GM12878 (cell line): ENCODE measurements around the gene PLPP2. TPM values are rescaled to one million over a fixed set of nuclear protein-coding genes. Genes with fewer than 3 reads are reported as not detected.

Source experiments
- ATAC-seq: fragments of 200-7000 bp; cut with Tn5 transposase; 3 replicates; pipeline ENCODE4 v1.9.1; 2020; ENCODE audit warnings: mild to moderate bottlenecking, moderate library complexity
- BruUV-seq: library from RNA; stranded (reverse); fragments of 400-500 nt; replicated peaks from 2 replicates; lab custom pipeline; 2021; lab: Mats Ljungman, UMichigan
- CTCF ChIA-PET: fragments of 300-600 bp; sonication (Branson Sonifier 250); formaldehyde crosslinking; extraction: SDS; loops from one replicate; lab custom pipeline; 2021; ENCODE audit warnings: inconsistent platforms; lab: Yijun Ruan, JAX
- POLR2A ChIA-PET: fragments of 350-600 bp; formaldehyde crosslinking; extraction: SDS; loops from one replicate; lab custom pipeline; 2021; ENCODE audit warnings: inconsistent platforms; lab: Charles Lee
- RAD21 ChIA-PET: fragments of 300-600 bp; sonication (Branson Sonifier 250); formaldehyde crosslinking; loops from one replicate; lab custom pipeline; 2023; ENCODE audit warnings: antibody characterized with exemption; ENCODE audit not compliant: unreplicated experiment; lab: Charles Lee
- SMC1A ChIA-PET: fragments of 300-600 bp; sonication (Branson Sonifier 250); formaldehyde crosslinking; loops from one replicate; lab custom pipeline; 2023; ENCODE audit not compliant: unreplicated experiment, uncharacterized antibody; lab: Charles Lee
- DNase-seq: peaks from one replicate; pipeline ENCODE4 v3.0.0-alpha.2; 2011; ENCODE audit warnings: low read depth, low spot score
- FAIRE-seq: peaks from 3 replicates; lab custom pipeline; 2011; peaks lifted over from hg19 to GRCh38; lab: Jason Lieb, UNC
- H2AFZ ChIP-seq: 2 replicates; pipeline ENCODE4 v1.6.0; 2011; ENCODE audit warnings: low read depth, low read length, control low read depth; ENCODE audit not compliant: control insufficient read depth
- H3K27ac ChIP-seq: 2 replicates; pipeline ENCODE4 v1.5.1; 2011; ENCODE audit warnings: control low read depth; ENCODE audit not compliant: control insufficient read depth, insufficient read depth
- H3K27me3 ChIP-seq, 2 experiments: replicated peaks in 1 of 2; 2 replicates each; pipeline versions ENCODE4 v1.6.0 to v1.6.1; 2011; ENCODE audit warnings: low read length in 1 of 2; ENCODE audit not compliant: control insufficient read depth in 2 of 2, insufficient read depth in 2 of 2
- H3K36me3 ChIP-seq, 2 experiments: 2 replicates each; pipeline ENCODE4 v1.5.1; 2011; ENCODE audit warnings: low read length in 1 of 2; ENCODE audit not compliant: control insufficient read depth in 2 of 2, insufficient read depth in 2 of 2
- H3K4me1 ChIP-seq: 2 replicates; pipeline ENCODE4 v1.6.1; 2011; ENCODE audit warnings: mild to moderate bottlenecking, low read length, moderate library complexity, mixed read lengths; ENCODE audit not compliant: control insufficient read depth, insufficient read depth
- H3K4me2 ChIP-seq: 2 replicates; pipeline ENCODE4 v1.6.0; 2011; ENCODE audit warnings: control low read depth; ENCODE audit not compliant: control insufficient read depth, insufficient read depth
- H3K4me3 ChIP-seq: fragments of 200-600 bp; sonication (generic); 2 replicates; pipeline ENCODE4 v1.5.1; 2016
- H3K79me2 ChIP-seq: 2 replicates; pipeline ENCODE4 v1.6.0; 2011; ENCODE audit warnings: low read length; ENCODE audit not compliant: control insufficient read depth, insufficient read depth
- H3K9ac ChIP-seq: 2 replicates; pipeline ENCODE4 v1.8.0; 2011; ENCODE audit warnings: low read length, control low read depth, mixed read lengths; ENCODE audit not compliant: control insufficient read depth, insufficient read depth
- H3K9me3 ChIP-seq: replicated peaks from 3 replicates; pipeline ENCODE4 v1.5.1; 2011; ENCODE audit warnings: mild to moderate bottlenecking, low read length; ENCODE audit not compliant: control insufficient read depth, insufficient read depth
- H4K20me1 ChIP-seq: 2 replicates; pipeline ENCODE4 v1.6.0; 2011; ENCODE audit not compliant: control insufficient read depth, insufficient read depth
- CBFB ChIP-seq: IDR thresholded peaks from 2 replicates; pipeline ENCODE4 v1.6.1; 2016; ENCODE audit warnings: antibody characterized with exemption, low read depth
- HDAC2 ChIP-seq: fragments of 200-600 bp; sonication (generic); IDR thresholded peaks from 2 replicates; pipeline ENCODE4 v1.6.1; 2017
- IRF4 ChIP-seq: IDR thresholded peaks from 2 replicates; pipeline ENCODE4 v1.6.1; 2011; ENCODE audit warnings: low read depth, low read length
- NR2C2 ChIP-seq: IDR thresholded peaks from 2 replicates; pipeline ENCODE4 v1.6.1; 2011; ENCODE audit warnings: borderline replicate concordance, low read depth; ENCODE audit not compliant: control insufficient read depth, insufficient read length
- POU2F2 ChIP-seq: IDR thresholded peaks from 3 replicates; pipeline ENCODE4 v1.6.1; 2011; ENCODE audit warnings: low read depth, mild to moderate bottlenecking, low read length, borderline replicate concordance
- RBBP5 ChIP-seq: fragments of 200-600 bp; sonication (generic); conservative IDR thresholded peaks from 2 replicates; pipeline ENCODE4 v1.6.1; 2016
- TBL1XR1 ChIP-seq: IDR thresholded peaks from 2 replicates; pipeline ENCODE4 v1.6.1; 2012; ENCODE audit warnings: low read depth, low read length, improper control_type of control experiment
- WGBS: methylation state at CpG from one replicate; pipeline ENCODE4 v1.1.6; 2016; ENCODE audit warnings: low lambda C conversion rate; ENCODE audit not compliant: insufficient replicate concordance, insufficient coverage; ENCODE audit errors: missing lambda C conversion rate; 5-methylcytosine and 5-hydroxymethylcytosine counted together
- in situ Hi-C: fragments of 300-500 bp; cut with MboI; formaldehyde crosslinking; loops from 9 replicates; pipeline ENCODE4 v1.14.3; 2018; ENCODE audit warnings: mixed read lengths
- intact Hi-C: fragments of 100-400 bp; cut with micrococcal nuclease; formaldehyde crosslinking; loops from one replicate; pipeline ENCODE4 v1.14.2; 2022; ENCODE audit not compliant: unreplicated experiment
- polyA plus RNA-seq, 11 experiments: library from polyadenylated mRNA; depleted of rRNA in 4 of 11; unstranded in 6 of 11; stranded (reverse) in 5 of 11; fragments of >200 nt; fragmentation: Nextera tagmentation in 4 of 11; fragmentation: Illumina TruSeq in 1 of 11; extraction: Ambion mirVana in 4 of 11; extraction: Trizol in 1 of 11; gene quantifications; 1 replicate in 1 of 11; 2 replicates in 10 of 11; pipeline versions ENCODE4 v1.2.1 to v1.2.3, GENCODE V29; 2011 to 2016; ENCODE audit warnings: inconsistent platforms in 2 of 11, missing spikeins in 2 of 11, low read depth in 1 of 11
- total RNA-seq, 4 experiments: library from RNA; depleted of rRNA in 3 of 4; stranded (reverse); fragments of >200 nt in 3 of 4; fragmentation: Illumina TruSeq in 1 of 4; extraction: Trizol in 1 of 4; gene quantifications; 2 replicates each; pipeline versions ENCODE4 v1.2.1 to v1.2.3, GENCODE V29; 2013 to 2021
- TF ChIP-seq, protein P1 (sequence below): fragments of 150-350 bp; IDR thresholded peaks from 2 replicates; pipeline ENCODE4 v1.6.1; 2014; ENCODE audit warnings: mild to moderate bottlenecking, low read depth, low read length
- TF ChIP-seq, protein P2 (sequence below): fragments of 450-650 bp; IDR thresholded peaks from 2 replicates; pipeline ENCODE4 v1.6.1; 2016; ENCODE audit warnings: mild to moderate bottlenecking

The PLPP2 gene
- total and polyA plus RNA-seq, 10 of the 15 experiments (the other 5 are each of a cell fraction or from before 2014, with no cell fraction given) = 0.04 to 0.62 (median 0.14) TPM; not detected in 7

DNA sequence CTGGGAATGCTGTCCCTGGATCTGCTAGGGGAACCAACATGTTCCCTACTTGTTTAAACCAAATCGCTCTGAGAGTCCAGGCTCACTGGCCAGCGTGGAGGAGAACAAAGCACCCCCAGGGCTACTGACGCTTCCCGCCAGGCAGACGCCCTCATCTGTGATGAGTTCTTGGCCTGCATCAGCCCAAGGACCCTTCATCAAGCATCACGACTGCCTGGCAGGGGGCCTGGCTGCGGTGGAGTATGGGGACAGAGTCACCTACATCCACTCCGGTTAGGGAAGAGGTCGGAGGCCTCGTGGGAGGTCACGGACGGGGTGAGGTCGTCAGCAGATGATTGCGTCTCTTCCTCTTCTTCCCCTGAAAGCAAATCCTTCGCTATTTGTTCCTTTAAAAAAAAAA, 35.7 kb upstream of the PLPP2 start:
- intact Hi-C loops (no loop called here), in situ Hi-C loops (no loop called here)
- no peak for TF ChIP-seq TBL1XR1
- no peak for TF ChIP-seq CBFB
- TF ChIP-seq, protein P1, sequence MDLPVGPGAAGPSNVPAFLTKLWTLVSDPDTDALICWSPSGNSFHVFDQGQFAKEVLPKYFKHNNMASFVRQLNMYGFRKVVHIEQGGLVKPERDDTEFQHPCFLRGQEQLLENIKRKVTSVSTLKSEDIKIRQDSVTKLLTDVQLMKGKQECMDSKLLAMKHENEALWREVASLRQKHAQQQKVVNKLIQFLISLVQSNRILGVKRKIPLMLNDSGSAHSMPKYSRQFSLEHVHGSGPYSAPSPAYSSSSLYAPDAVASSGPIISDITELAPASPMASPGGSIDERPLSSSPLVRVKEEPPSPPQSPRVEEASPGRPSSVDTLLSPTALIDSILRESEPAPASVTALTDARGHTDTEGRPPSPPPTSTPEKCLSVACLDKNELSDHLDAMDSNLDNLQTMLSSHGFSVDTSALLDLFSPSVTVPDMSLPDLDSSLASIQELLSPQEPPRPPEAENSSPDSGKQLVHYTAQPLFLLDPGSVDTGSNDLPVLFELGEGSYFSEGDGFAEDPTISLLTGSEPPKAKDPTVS = no peak
- TF ChIP-seq IRF4 = no peak
- TF ChIP-seq POU2F2 = no peak
- TF ChIP-seq HDAC2 = no peak
- TF ChIP-seq NR2C2 = no peak
- no peak for TF ChIP-seq RBBP5
- TF ChIP-seq, protein P2, sequence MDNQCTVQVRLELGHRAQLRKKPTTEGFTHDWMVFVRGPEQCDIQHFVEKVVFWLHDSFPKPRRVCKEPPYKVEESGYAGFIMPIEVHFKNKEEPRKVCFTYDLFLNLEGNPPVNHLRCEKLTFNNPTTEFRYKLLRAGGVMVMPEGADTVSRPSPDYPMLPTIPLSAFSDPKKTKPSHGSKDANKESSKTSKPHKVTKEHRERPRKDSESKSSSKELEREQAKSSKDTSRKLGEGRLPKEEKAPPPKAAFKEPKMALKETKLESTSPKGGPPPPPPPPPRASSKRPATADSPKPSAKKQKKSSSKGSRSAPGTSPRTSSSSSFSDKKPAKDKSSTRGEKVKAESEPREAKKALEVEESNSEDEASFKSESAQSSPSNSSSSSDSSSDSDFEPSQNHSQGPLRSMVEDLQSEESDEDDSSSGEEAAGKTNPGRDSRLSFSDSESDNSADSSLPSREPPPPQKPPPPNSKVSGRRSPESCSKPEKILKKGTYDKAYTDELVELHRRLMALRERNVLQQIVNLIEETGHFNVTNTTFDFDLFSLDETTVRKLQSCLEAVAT = no peak
- Histone ChIP-seq H3K36me3 (peaks cover 29 to 35% of the 10 kb centered on the region in 2 experiments), H3K4me2 (no peak overlapping the region), H3K4me3 (no peak overlapping the region), H3K27ac (no peak overlapping the region), H3K9me3 (peaks cover 10% of the 10 kb centered on the region; the same call in 2 of the 3 replicates), H3K9ac (no peak overlapping the region), H2AFZ (no peak overlapping the region), H4K20me1 (no peaks in the 10 kb centered on the region), H3K79me2 (no peaks in the 10 kb centered on the region), H3K27me3 (no peaks in the 10 kb centered on the region), H3K4me1 (no peaks in the 10 kb centered on the region)
- ChIA-PET POLR2A (no interaction called here), SMC1A (no interaction called here), CTCF (no interaction called here), RAD21 (no interaction called here)
- DNase-seq (no peak), ATAC-seq (no peak), FAIRE-seq (no peak)
- 71% methylated on average over 15 of the region's 15 CpGs for WGBS
- no TSS peak for BruUV-seq
